Lung microvascular endothelial cell (primary cell): Measurements from ENCODE around the gene NPB. TPM values are rescaled to one million over a fixed set of nuclear protein-coding genes. Genes with fewer than 3 reads are reported as not detected.

Experiments
- DNase-seq, 2 donors: peaks; one replicate each; pipeline versions ENCODE4 v3.0.0 to v3.0.0-alpha.2; 2010; ENCODE audit warnings: low read depth in 2 of 2
- total RNA-seq: library from RNA; depleted of rRNA; stranded (reverse); fragments of >200 nt; gene quantifications from 2 replicates; pipeline ENCODE4 v1.2.1, GENCODE V29; 2014

NPB gene
- total RNA-seq, 1 donor from 2014 or later = not detected

DNA sequence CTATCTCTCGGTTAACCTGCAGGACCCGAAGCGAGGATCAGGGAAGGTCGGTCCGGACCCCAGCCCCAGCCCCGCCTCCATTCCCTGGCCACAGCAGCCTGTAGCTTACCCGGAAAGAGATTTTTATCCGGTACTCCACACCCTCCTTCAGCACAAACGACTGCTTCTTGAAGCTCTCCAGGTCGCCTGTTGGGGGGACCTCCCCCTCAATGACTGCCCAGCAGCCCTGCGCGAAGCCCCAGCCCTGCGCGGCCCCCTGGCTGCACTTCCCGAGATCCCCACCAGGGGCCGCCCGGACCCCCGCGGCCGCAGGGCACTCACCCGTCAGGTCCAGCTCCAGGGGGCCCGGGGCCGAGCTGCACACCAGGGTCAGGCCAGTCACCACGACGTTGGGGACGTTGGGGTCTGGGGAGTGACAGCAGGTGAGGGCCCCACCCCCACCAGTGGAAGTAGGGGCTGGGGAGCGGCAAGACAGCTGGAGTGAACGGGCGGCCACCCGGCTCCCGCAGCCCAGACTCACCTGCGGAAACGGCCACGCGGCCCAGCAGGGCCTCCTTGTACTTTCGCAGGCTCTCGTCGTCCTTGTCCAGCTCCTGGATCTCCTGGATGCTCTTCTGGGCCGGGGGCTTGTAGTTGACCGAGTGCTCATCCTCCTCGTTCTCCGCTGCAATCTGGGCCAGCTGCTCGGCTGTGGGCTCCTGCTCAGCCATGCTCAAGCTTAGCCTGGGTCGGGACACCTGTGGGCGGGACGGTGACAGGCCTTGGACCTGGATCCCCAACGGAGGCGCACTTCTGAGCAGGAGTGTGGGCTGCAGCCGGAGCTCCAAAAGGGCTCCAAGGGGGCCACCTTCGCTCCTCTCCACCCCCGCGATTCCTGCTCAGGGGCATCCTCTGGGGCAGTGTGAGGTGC, 32.6 kb upstream of the NPB start:
- peak; percentile 31 to 62 for DNase-seq

DNA sequence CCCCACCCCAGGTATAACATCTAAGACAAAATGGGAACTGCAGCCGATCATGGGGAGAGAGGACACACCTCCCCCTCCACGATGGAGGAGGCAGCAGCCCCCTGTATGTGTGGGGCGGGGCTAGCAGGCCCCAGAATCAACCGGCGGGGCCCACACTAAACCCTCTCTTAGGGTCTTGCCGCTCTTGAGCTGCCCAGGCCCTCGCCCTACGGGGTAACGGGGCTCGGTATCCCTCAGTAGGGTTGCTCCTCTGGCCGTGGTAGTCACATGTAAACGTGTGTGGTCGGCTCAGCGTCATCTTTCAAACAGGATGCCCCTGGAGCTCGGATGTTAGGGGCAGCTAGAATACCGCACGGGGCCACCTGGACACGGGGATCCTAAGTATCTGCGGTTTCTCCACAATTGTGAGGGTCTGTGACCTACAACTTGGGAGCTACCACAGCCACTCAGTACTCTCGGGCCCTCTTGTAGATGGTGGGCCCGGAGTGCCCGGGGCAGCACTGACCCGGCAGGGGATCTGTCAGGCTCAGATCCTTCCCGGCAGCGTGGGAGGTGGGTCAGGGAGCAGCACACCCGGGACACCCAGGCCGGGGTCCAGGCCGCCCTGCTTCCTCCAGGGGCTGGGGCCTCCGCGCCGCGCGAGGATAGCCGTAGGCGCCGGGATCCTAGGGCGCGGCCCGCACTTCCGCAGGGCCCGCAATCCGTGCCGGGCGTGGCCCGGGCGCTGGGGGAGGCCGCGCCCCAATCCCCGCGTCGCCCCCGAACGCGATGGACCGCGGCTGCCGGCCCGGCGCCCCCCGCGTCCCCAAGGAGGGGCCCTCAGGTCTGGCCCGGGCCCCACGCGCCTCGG, 31.7 kb upstream of the NPB start:
- DNase-seq = peak; percentile 67 to 69

DNA sequence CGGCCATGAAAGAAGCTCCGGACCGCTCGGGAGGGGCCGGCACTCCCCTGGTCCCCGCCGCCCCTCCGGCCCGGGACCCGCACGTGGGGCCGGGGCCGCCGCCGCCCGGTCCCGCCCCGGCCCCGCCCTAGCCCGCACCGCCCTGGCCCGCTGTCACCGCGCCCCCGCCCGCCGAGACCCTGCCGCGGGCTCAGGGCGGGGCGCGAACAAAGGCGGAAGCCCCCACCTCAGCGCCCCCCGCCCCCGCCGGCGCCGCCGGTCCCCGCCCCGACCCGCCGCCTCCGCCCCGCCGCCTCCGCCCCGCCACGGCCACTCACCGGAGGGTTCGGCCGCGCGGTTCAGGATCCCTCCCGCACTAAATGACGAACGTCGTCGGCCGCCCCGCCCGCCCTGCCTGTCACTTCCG, 31.1 kb upstream of the NPB start, which contains the start of gene ARHGDIA:
Gene ARHGDIA (minus strand): TSS at position 357 of the 406 bp plus-strand sequence. CDS start 1,407 bp downstream, outside the sequence.
- no peak for DNase-seq

DNA sequence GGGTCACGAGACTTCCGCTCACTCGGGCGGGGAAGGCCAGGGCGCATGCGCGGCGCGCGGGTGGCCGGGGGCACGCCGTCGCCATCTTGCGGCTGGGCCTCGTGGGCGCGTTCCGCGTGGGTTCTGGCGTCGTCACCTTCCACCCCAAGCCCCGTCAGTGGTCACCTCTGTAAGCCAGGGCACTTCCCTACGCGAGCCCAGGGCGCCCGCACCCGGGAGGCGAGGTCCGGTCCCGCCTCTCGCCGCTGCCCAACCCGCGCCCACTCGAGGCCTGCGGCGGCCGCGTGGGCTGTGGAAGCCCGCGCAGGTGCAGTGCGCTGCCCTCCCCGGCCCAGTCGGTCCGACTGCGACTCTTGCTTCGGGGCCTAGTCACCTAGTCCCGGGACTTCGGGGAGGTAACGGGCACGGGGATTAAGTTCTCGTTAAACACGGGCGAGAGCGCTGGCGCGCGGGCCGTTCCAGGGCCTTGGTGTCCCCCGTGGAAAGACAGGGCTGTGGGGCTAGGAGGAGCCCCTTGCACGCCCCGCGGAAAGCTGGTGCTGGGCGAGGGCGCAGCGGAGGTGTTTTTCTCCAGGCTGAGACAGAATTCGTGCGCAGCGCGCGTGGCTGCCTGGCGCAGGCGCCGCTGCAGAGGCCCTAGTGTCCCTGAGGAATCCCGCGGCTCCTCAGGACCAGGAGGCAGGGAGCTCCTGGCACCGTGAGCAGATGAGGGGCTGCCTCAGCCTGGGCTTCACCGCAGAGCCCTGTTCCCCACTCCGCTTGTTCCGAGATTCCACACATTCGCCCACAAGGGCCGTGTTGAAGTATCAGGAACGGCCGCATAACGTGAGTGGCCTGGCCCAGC, 30.4 kb upstream of the NPB start:
- peak; percentile 91 to 95 for DNase-seq

DNA sequence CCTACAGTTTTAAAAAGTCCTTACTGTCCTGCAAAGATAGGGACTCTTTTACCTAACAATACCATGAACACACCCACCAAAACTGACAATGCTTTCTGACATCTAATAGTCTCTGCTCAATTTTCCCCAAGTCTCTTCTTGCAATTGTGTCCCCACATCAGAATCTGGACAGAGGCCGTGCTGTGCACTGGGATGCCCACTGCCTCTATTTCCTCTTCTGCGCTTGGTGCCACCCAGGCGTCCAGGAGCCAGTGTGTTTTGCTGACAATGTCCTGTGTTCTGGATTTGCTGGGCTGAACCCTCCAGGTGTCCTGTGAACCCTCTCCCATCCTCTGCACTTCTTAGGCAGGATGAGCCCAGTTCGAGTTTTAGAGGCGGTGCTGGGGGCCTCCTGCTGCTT, 24.5 kb upstream of the NPB start:
- no peak for DNase-seq

DNA sequence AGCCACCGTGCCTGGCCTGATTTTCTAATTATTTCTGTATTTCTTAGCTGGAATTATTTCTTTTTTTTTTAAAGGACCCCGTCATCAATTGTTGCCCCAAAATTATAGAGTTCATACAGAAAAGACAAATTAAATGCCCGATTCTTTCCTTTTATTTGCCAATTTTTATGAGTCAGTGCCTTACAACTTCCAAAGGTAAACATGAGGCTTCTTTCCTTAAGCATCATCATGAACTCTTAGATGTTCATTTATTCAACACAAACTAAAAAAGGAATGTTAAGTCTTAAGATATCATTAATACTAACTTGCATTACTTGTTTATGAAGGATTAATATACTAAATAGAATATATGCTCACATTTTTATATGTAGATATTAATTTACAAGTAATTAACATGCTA, 23.7 kb upstream of the NPB start:
- no peak for DNase-seq

DNA sequence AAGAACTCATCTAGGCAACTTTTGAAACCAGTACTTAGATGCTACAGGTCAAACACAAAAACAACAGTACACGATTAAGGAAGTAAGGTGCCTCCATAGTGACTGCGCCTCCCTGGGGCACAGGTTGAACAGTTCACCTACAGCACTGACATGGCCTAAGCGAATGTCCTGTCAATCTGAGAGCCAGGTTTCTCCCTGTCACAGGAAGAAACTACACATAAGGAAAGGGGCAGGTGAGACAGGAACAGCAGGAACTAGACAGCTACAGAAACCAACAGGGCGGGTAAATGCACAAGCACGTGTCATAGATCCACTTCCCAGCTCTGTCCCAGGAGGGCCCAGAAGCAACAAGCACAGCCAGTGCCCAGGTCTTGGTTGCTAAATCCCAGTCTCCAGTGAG, 22.9 kb upstream of the NPB start:
- no peak for DNase-seq

DNA sequence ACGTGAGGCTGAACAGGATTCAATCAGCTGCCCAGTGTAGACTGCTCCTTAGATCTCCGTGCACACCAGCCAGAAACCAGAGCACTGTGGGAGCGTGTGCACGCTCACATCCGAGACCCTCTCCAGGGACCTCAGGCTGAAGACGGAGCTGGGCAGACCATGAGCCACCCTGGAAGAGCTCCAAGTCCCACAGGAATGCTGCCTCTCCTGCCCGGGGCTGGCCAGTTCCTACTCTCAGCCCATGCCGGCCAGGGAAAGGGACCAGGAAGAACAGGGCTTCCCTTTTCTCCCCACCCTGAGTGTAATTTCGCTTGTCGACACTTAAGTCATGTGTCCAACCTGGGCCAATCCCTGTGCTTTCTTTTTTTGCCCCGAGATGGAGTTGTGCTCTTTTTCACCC, 17.5 kb upstream of the NPB start:
- no peak for DNase-seq

DNA sequence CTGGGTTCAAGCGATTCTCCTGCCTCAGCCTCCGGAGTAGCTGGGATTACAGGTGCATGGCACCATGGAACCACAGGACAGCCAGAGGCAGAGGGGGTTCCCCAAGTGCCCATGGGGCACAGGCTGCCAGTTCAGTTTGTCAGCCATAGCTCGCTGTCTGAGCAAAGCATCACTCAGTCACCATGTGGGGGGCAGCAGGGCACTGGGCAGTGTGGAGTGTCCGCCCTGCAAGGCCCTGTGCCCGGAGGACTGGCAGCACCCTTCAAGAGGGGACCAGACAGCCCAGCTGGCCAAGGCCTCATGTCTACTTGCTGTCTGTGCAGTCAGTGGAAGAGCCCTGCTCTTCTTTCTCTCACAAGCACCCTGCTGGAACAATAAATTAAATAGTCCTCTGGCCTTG, 17.1 kb upstream of the NPB start:
- no peak for DNase-seq

DNA sequence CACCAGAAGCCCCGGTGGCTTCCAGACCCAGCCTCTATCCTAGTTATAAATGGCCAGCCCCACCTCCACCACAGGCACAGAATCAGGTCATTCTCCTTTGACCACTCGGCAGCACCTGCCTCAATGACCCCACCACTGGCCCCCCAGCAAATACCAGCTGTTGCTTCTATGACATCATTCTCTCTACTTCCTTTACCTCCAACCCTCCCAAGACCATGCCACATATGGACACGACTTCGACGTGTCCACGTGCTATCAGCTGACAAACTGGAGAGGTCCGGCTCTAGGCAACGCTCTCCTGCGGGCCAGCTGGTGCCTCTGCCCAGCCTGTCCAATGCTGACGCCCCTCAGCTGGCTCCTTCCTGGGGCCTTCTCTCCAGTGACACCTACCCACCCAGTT, 16.6 kb upstream of the NPB start:
- DNase-seq = no peak

DNA sequence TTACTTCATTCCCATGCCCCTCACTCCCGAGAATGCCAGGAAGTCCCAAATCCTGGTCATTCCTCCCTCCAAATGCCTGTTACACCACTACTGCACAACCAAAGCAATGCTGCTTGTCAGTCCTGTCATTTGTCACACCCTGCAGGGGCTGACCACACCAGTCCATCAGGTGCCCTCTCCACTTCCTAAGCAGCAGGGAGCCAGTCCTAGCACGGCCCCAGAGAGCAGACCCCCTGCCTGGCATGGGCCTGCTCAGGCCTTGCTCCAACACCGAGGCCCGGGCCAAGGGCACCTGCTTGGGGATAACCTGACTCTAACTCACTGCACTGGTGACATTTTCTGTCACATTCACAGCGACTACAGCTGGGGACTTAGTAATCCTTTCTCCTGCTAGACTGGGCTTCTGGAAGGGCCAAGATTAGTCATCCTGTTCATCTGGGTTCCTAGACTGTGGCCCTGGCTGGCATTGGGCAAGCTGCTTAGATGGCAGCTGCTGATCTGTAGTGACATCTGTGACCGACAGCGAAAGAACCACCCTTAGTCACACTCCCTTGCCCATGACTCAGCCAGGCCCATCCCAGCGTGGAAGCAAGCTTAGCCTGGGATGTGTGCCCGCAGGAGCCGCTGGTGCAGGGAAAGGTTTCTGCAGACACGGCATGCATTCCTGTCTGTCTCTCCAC, 16.0 kb upstream of the NPB start:
- DNase-seq = peak in 1 of 2 donors; percentile 56

DNA sequence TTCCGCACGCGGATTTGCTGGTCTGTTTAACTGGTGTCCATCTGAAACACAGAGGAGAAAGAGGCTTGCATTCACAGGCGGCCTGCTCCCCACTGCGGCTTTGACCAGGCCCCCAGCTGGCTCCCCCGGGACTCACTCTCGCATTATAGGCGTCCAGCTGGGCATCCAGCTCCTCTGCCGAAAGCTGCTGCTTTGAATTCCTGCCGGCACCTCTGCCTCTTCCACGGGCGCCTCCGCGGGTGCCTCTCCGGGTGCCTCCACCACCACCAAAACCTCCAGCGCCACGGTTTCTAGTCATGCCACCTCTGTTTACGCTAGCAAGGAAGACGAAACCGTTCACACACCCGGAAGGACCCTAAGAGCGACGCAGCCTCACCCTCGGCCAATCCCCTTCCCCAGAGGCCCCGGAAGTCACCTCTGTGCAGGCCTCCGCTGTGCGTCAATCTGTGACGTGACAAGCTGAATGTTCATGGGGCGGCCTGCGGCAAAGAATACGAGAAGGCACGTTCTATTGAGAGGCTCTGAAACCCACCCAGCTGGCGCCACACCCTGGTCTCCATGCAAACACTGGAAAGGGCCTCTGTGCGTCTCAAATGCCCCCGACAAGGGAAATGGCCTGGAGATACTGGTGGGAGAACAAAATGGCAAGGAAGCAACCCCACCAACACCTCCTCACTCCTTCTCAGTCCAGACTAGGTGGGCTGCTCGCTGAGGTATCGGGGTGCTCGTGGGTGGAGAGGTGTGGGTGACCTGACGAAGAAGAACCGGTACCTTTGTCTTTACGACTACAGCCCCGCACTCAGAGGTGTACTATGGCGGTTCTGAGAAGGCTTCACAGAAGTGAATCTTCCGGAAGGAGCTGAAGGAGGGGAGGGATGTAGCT, 13.7 kb upstream of the NPB start:
- DNase-seq = no peak

DNA sequence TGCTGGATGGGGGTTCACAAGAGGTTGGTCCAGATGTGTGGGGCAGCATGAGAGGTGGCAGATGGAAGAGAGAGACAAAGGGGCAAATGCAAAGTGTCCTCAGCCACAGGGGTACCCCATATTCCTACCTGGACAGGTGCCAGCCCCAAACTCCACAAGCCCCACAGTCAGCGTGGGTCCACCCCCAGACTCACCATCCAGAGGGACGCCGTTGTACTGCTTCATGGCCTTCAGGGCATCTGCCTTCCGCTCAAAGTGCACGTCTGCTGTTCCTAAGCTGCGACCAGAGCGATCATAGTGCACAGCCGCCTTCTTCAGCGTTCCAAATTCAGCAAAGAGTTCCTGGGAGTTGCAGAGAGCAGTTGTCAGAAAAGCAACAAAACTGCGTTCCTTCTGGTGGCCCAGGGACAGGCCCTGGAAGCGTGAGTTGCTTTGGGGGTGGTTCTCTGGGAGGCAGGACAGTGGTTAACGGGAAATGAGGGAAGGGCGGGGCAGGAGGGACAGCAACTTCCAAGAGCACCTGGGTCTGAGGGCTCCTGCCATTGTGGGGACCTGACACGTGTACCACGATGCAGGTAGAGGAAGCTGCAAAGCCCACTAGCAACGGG, 12.9 kb upstream of the NPB start:
- DNase-seq = no peak

DNA sequence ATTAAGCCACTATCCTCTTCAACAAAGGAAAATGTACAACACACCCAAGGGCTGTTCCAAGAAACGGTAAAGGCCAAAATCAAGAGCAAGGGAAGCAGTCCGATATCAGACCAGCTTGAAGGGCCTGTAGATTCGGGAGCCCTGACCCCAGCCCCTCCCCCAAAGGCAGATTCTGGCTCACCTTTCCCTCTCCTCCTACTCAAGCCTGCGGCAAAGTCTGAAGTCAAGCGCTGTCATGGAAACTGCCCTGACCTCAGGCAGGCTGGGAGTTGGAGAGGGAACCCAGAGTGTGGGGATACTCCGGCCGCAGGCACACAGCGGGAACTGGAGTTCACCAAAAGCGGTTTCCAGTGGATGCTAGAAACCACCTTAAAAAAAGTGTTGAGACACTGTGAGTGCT, 12.4 kb upstream of the NPB start:
- DNase-seq = no peak

DNA sequence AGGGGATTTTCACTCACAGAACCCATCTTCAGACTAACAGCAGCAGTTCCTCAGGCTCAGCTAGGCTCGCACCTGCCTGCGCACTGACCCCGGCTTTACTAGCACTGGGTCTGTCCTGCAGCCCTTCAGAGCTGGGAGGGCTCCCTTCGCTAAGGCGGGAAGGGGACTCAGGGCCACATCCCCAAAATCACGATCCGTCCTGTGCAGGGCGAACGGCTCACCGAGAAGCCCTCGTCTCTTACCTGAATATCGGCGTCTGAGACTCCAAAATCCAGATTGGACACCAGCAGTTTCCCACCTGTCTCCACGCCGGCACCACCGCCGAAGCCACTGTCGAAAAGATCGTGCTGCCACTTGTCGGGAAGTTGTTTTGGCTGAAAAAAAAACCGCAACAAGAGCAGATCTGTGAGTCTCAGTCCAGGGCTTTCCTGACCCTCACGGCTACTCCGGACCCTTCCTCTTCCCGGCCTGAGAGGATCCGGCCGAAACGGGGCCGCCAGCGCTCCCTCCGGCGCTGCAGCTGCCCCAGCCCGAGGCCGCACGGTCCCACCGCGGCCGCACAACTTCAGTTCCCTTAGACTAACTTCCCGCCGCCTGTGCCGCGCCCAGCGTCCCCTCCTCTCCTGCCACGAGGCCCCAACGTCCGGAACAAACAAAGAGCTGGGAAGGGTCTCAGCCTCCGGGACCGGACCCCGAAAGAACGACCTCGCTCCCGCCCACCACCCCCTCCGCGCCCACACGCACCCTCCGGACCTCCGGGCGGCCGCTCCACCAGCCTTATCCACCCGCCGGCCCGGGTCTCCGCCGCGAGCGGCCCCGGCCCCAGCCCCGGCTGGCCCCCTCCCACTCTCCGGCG, 11.4 kb upstream of the NPB start:
- peak; percentile 47 to 60 for DNase-seq

DNA sequence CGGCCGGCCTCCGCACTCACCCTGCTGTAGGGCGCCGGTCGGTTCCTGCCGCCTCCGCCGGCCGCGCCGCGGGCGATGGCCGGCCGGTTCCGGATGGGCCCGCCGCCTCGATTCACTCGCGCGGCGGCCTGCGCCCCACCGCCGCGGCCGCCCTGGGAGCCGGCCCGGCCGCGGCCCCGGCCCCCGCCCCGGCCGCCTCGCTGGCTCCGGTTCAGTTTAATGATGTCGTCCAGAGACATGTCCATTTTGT, 10.8 kb upstream of the NPB start:
- no peak for DNase-seq

DNA sequence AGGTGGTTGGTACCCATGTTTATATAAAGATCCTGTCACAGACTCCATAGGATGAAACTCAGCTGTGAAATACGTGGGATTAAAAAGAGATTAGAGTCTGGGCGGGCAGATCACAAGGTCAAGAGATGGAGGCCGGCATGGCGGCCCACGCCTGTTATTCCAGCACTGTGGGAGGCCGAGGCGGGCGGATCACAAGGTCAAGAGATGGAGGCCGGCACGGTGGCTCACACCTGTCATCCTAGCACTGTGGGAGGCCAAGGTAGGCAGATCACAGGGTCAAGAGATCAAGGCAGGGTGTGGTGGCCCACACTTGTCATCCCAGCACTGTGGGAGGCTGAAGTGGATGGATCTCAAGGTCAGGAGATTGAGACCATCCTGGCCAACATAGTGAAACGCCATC, 6.6 kb upstream of the NPB start:
- no peak for DNase-seq

DNA sequence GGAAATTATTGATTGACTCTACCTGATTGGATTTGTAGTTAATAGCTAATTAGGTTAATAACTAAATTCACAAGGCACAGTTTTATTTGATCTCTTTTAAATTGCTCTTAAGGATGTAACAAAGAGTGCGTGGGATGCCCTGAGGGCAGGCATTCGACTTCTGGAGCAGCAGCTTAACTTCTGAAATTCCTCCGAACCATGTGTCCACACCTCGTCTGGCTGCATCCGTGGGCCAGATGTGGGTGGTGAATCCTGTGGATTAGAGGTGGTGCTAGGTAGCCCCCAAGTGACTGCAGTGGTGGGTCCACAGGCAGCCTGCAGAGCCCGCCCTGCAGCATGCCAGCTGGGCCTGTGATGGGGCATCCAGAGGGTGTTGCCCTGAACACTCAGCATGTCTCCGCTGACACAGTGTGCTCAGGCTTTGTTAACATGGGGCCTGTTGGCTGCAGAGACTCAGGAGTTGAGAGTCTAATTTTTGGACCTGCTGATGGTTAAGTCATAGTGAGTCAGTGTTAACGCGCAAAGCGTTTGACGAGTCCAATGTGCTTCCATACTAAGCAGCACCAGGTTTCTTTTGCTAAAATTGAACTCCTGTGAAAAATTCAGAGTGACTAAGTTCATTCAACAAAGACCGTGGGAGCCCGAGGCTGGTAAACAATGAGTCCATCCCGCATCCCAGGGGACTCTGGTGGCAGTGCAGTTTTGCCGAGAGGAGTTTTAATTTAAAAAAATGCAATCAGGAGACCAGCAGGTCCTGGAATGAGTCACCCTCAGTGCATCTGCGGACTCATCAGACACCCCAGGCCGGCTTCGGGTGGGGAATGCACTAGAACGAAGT, 3.8 kb upstream of the NPB start:
- DNase-seq = peak in 1 of 2 donors; percentile 19
